Tibial nerve (tissue), 4 donors: ENCODE measurements around the gene LENEP.

Experiments used
- CTCF ChIP-seq, 5 experiments: fragments of 200-600 bp in 3 of 5; fragments of 450-650 bp in 2 of 5; sonication (generic) in 3 of 5; IDR thresholded peaks; one replicate each; pipeline ENCODE4 v1.5.1; 2016 to 2019; ENCODE audit warnings: antibody characterized with exemption in 5 of 5, mild to moderate bottlenecking in 3 of 5, moderate library complexity in 2 of 5
- EP300 ChIP-seq, 2 donors: sonication (generic); formaldehyde crosslinking; IDR thresholded peaks; one replicate each; pipeline ENCODE4 v1.6.1; 2017; ENCODE audit warnings: antibody characterized with exemption in 2 of 2, mild to moderate bottlenecking in 1 of 2
- POLR2A ChIP-seq, 2 donors: fragments of 450-650 bp; IDR thresholded peaks; one replicate each; pipeline ENCODE4 v1.6.1; 2017; ENCODE audit warnings: antibody characterized with exemption in 2 of 2, mild to moderate bottlenecking in 2 of 2, moderate library complexity in 2 of 2

- no peak for TF ChIP-seq CTCF (IDR thresholded peaks at IDR 0.05)
- no peak for TF ChIP-seq POLR2A (IDR thresholded peaks at IDR 0.05)
- TF ChIP-seq EP300 (IDR thresholded peaks at IDR 0.05), result no peak
Measured at GRCh38 chr1:155018617-155019348, 25.4 kb downstream of the LENEP start.
